ENCODE results near the gene KRTAP5-10.
"Not testable (repeated sequence)": the region's sequence is repeated elsewhere in the genome, so short reads cannot be mapped to it uniquely, and the experiment has no call there.

Gene KRTAP5-10

DNA sequence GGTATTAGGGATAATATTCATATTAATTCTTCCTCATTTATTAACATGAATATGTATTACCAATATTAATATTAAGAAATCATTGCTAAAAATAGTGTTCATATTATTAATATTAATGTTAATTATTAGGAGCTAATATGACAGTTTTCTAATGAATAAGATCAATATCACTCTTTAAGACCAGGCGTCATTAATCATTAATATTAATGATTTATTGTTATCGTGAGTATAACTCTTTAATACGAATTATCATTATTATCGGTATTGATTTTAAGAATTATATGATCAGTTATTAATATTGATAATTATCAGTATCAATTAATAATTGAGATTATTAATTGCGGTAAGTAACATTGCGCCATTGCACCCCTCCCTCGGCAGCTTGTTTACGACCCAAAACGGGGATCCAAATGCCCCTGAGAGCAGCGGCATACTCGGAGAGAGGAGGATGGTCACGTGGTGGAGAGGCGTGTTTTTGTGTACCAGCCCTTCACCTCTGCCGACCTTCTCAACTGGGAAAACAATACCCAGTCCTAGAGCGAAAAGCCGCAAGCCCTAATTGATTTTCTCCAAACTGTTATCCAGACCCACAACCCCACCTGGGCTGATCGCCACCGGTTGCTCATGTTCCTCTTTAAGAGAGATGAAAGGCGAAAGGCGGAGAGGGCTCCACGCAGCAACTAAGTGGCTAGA, 46.0 kb downstream of the KRTAP5-10 start:
- DNase-seq (ENCODE audit: low spot score) = not testable (repeated sequence)

- DNase-seq (ENCODE audit: low spot score) = not testable (repeated sequence)
Observed at GRCh38 chr11:71613931-71614330, 48.6 kb downstream of the KRTAP5-10 start.

DNA sequence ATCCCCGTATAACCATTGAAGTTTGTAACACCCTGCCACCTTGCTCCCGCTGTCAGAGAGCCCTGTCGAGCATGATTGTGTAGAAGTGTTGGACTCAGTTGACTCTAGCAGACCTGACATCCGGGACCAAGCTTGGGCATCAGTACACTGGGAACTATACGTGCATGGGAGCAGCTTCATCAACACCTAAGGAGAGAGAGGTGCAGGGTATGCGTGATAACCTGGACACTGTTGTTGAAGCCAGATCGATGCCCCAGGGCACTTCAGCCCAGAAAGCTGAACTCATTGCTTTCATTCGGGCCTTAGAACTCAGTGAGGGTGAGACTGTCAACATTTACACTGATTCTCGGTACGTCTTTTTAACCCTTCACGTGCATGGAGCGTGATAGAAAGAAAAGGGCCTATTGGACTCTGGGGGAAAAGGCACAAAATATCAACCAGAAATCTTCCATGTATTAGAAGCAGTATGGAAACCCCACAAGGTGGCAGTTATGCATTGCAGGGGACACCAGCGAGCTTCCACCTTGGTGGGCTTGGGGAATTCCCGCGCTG, 49.1 kb downstream of the KRTAP5-10 start:
- not testable (repeated sequence) for DNase-seq (ENCODE audit: low spot score)

GRCh38 chr11:71615003-71615402, 49.6 kb downstream of the KRTAP5-10 start:
- DNase-seq (ENCODE audit: low spot score) = not testable (repeated sequence)

All from NAMALWA (cell line).